GM19397 (cell line): Measurements from ENCODE around the gene SLIT3.
"Not testable (repeated sequence)": the region's sequence is repeated elsewhere in the genome, so short reads cannot be mapped to it uniquely, and the experiment has no call there.

Experiments used
- ATAC-seq: cut with Tn5 transposase; IDR thresholded peaks from one replicate; pipeline ENCODE4 v1.9.1; 2021; ENCODE audit warnings: mild to moderate bottlenecking, moderate library complexity; ENCODE audit not compliant: unreplicated experiment

SLIT3 gene

GRCh38 chr5:169151051-169151805 lies 149.7 kb downstream of the SLIT3 start:
- ATAC-seq, result no peak

GRCh38 chr5:169150108-169150507 lies 150.8 kb downstream of the SLIT3 start:
- no peak for ATAC-seq

GRCh38 chr5:169149317-169149716 lies 151.6 kb downstream of the SLIT3 start:
- ATAC-seq, result no peak

GRCh38 chr5:169148138-169148740 lies 152.7 kb downstream of the SLIT3 start:
- no peak for ATAC-seq

GRCh38 chr5:169147534-169147933 lies 153.4 kb downstream of the SLIT3 start:
- no peak for ATAC-seq

GRCh38 chr5:169146158-169146557 lies 154.8 kb downstream of the SLIT3 start:
- no peak for ATAC-seq

GRCh38 chr5:169142264-169142970 lies 158.5 kb downstream of the SLIT3 start:
- no peak for ATAC-seq

GRCh38 chr5:169140215-169140614 lies 160.7 kb downstream of the SLIT3 start:
- ATAC-seq, result not testable (repeated sequence)

GRCh38 chr5:169139480-169140050 lies 161.4 kb downstream of the SLIT3 start:
- no peak for ATAC-seq

- ATAC-seq, result no peak
These were observed 167.4 kb downstream of the SLIT3 start for GRCh38 chr5:169133531-169133930.

GRCh38 chr5:169132302-169132660 lies 168.7 kb downstream of the SLIT3 start:
- ATAC-seq, result no peak

- ATAC-seq, result no peak
These were observed 169.2 kb downstream of the SLIT3 start for GRCh38 chr5:169131616-169132301.

GRCh38 chr5:169128679-169129078 lies 172.3 kb downstream of the SLIT3 start:
- no peak for ATAC-seq

GRCh38 chr5:169127431-169127830 lies 173.5 kb downstream of the SLIT3 start:
- no peak for ATAC-seq

- no peak for ATAC-seq
These were observed 174.4 kb downstream of the SLIT3 start for GRCh38 chr5:169126481-169127021.

- ATAC-seq, result no peak
These were observed 175.4 kb downstream of the SLIT3 start for GRCh38 chr5:169125571-169125970.

- no peak for ATAC-seq
These were observed 178.0 kb downstream of the SLIT3 start for GRCh38 chr5:169122951-169123350.

- ATAC-seq, result no peak
These were observed 179.1 kb downstream of the SLIT3 start for GRCh38 chr5:169121630-169122420.

- ATAC-seq, result no peak
These were observed 181.5 kb downstream of the SLIT3 start for GRCh38 chr5:169119288-169120048.
